TTC549 (cell line): ENCODE results near the gene TMEM179.
"Not testable (repeated sequence)": the region's sequence is repeated elsewhere in the genome, so short reads cannot be mapped to it uniquely, and the experiment has no call there.

Source experiments
- FAIRE-seq: peaks from 2 replicates; lab custom pipeline; 2012; peaks lifted over from hg19 to GRCh38; lab: Jason Lieb, UNC

Gene TMEM179

GRCh38 chr14:104604458-104605449, at the start of gene TMEM179:
Gene TMEM179, minus strand, starts transcription at chr14:104604772. Its CDS starts 31 bp downstream, at chr14:104604741.
- FAIRE-seq: no peak

DNA sequence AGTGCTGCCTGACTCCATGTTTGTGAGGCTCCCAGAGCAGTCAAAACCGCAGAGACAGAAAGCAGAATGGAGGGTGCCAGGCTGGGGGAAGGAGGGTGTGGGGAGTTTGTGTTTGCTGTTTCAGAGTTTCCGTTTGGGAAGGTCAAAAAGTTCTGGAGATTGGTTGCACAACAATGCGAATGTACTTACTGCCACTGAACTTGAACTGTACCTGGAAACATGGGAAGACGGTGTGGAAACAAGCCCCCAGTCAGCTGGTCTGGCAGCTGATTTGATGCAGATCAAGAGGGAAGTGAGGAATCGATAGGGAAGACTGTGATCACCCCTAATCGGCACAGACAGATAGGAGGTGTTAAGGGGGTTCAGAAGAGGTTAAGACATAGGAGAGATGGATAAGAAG, 49.5 kb upstream of the TMEM179 start:
- no peak for FAIRE-seq

DNA sequence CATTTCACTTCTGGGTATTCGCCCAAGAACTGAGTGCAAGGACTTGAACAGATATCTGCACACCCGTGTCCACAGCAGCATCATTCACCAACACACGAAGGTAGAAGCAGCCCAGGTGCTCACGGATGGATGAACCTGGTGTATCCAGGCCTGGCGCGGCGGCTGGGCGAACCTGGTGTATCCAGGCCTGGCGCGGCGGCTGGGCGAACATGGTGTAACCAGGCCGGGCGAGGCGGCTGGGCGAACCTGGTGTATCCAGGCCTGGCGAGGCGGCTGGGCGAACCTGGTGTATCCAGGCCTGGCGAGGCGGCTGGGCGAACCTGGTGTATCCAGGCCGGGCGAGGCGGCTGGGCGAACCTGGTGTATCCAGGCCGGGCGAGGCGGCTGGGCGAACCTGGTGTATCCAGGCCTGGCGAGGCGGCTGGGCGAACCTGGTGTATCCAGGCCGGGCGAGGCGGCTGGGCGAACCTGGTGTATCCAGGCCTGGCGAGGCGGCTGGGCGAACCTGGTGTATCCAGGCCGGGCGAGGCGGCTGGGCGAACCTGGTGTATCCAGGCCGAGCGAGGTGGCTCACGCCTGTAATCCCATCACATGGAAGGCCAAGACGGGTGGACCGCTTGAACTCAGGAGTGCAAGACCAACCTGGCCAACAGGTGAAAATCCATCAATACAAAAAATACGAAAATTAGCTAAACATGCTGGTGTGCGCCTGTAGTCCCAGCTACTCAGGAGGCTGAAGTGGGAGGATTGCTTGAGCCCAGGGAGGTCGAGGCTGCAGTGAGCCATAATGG, 48.8 kb upstream of the TMEM179 start:
- FAIRE-seq: not testable (repeated sequence)

DNA sequence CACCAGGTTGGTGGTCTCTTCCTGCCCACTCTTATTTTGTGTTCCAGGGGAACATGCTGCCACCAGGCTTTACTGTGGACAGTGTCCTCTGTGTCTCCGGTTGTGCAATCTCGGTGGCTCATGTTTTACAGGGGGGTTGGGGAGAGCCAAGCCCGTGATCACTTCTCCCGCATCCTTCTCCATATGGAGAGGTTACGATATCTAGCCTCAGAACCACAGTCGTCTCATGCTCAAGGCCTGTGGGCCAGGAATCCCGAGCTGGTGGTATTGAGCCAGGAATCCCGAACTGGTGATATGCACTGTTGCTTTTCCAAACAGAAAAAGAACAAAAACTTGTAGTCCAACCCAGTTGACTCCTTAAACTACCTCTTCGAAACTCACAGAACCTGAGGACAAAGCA, 47.8 kb upstream of the TMEM179 start:
- FAIRE-seq: no peak

GRCh38 chr14:104651876-104652260, 47.3 kb upstream of the TMEM179 start:
- FAIRE-seq: no peak

GRCh38 chr14:104650981-104651875, 46.7 kb upstream of the TMEM179 start:
- FAIRE-seq: no peak

DNA sequence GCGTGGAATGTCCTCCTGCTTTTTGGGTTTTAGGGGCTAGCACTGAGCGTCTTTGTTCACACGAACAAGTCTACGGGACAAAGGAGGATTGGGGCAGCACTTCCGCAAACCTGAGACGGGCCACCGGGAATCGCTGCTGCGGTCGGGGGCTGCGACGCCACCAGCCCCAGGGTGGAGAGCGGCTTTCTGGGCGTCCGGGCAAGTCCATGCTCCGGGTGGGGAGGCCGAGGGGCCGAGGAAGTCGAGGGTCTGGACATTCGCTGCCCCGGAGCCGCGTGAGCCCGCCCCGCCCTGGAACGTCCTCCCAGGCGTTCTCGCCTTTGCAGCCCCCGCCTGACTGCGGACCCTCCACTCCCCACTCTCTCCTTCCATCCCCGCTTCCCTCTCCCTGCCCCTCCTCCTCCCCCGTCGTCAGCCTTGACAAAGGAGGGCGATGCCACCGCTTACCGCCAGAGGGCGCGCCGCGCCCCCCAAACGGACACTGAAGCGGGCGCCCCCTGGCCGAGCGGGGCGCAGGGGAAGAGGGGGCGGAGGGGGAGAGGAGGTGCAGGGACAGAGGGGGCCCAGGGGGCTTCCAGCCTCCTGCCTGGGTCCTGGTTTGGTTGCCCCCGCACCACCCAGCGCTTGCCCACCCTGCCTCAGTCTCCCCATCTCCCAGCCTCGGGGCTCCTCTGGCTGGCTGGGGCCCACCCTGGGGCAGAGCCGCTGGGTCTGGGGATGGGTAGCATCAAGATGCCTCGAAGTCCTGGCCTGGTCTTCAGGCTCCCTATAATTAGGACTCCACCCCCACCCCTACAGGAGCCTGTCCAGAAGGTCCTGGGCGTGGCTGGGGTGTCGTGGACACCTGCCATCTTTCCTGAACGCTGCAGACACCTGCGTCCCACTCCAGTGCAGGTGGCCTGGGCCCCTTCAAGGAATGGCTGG, 45.7 kb upstream of the TMEM179 start:
- no peak for FAIRE-seq

DNA sequence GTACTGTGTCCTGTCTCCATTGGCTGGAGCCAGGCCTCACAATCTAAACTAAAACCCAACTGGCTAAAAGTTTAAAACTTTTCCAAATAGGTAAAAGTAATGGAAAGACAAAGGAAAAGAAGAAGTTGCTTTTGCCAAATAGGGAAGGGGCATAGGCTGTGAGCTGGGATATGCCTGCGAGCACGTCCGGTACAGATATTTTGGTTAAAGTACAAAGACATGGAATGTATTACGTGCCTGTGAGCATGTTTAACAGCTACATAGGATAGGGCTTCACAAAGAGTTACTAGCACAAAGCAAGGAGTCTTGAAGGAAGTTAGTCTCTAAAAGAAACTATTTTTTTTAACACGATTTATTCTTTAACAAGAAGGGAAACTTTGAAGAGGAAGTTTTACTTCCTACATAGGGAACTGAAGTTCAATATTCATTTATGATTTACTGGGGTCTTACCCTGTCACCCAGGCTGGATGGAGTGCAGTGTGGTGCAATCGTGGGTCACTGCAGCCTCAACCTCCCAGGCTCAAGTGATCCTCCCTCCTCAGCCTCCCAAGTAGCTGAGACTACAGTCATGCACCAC, 43.0 kb upstream of the TMEM179 start:
- no peak for FAIRE-seq

DNA sequence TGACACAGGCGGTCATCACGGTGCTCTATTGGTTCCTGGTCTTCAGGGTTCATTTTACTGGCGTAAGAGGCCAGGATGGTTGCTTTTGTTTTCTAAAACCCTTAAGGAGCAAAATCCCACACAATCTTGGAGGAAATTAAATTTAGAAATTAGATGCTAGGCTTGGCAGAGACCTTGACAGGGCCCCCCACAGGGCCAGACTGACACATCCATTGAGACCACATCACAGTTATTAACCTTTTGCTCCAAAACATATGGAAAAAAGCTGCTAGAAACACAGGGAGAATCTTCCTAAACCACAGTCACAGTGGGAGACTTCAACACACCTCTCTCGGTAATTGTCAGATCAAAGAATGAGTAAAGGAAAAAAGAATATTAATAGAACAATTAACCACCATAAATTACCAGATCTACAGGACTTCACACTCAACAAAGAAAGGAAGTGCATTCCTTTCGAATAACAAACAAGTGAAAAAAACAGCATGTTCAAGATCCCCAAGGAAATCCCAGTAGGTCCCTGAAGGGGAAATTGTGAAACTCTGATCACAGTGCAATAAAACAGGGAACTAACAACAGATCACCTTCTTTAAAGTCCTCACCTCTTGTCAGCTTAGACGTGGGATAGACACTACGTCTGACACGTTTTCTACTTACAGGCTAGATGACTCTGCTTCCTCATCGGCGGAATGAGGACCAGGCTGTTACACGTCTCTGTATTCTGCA, 40.2 kb upstream of the TMEM179 start:
- no peak for FAIRE-seq

DNA sequence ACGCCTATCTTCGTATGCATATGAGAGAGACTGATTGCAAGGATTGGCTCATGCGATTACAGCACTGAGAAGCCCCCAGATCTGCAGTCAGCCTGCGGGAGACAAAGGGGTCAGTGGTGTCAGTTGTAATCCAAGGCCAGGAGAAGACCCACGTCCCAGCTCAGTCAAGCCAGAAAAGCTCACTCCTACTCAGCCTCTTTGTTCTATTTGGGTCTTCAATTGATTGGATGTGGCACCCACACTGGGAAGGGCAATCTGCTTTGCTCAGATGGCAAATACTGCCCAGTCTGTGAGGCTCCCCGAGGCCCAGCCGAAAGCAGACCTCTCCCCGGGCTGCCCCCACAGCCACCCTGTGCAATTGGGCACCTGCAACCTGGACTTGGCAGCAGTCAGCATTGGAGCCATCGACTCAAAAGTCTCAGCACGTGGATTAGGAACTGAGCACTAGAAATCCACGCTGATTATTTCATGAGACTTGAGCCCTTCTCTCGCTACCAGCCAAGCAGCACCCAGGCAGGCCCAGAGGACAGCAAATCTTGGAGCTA, 39.6 kb upstream of the TMEM179 start:
- no peak for FAIRE-seq

DNA sequence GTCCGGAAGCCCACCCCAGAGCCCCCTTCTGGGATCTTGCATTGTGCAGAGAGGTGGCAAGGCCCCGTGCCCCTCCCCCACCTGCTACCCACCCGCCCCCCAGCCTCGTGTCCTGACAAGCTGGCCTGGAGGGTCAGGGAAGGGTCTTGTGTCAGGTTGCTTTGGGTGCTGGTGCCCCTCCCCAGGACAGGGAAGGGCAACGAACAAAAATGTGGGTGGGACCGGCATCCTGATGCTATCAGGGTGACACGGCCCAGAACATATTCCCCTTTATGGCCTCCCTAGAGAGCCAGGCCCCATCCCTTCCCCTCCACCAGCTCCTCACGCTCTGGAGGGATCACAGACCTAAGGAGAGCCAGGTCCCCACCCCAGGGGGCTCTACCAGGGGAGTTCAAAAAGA, 38.7 kb upstream of the TMEM179 start:
- FAIRE-seq: no peak

DNA sequence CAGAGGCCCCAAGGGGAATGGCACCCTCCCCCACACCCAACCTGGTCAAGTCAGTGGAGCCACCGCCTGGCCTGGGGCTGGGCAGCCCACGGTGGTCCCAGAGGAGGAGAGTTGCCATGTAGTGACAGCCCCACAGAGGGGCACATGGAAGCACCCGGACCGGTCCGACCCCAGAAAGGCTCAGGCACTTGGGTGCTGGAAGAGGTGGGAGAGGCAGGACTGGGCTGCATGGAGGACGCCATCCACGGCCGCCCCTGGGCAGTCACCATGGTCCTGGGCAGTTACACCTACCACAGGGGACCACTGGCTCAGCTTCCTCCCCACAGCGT, 37.9 kb upstream of the TMEM179 start:
- no peak for FAIRE-seq

GRCh38 chr14:104641753-104642539, 37.4 kb upstream of the TMEM179 start:
- no peak for FAIRE-seq

DNA sequence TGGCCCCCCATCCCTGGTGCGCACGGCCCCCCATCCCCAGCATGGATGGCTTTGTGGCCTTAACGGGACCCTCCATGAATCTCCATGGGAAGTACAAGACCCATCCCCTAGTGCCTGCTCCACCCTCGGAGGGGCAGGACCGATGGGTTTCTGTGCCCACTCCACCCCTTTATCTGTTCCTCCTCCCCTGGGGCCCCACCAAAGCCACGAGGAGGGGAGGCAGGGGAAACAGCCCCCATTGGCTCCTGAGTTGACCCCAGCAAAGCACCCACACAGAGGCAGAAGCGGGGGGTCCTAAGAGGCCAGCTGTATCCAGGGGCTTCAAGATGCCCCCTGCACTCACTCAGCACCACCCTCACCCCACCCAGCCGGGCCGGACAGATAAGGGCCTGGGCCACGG, 36.1 kb upstream of the TMEM179 start:
- no peak for FAIRE-seq

DNA sequence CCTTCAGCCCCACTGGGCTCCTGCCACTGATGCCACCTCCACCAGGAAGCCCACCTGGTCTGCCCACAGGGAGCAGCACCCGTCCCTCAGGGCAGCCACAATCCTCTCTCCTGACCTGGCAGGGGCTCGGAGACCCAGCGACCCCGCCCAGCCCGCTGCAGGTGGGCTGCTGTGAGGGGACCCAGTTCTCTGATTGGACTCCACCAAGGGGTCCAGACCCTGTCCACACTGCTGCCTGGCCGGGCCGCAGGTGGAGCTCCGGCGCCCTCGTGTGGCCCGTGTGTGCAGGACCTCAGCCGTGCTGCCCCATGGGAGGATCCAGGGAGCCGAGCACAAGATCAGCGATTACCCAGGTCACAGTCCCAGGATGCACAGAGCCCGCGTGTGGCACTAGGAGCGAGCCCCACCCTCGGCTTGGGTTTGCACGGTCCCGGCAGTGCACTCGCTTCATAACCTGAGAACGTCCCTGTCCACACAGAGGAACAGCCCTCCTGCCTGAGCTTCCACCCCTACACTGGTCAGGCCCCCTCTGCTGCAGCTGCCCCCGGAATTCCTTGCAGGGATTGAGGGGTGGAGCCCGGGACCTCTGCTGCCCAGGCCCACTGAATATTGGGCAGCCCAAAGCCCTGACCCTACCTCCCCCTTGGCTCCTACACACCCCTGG, 35.4 kb upstream of the TMEM179 start:
- FAIRE-seq: no peak

GRCh38 chr14:104639471-104639870, 34.9 kb upstream of the TMEM179 start:
- FAIRE-seq: no peak

- no peak for FAIRE-seq
Measured at GRCh38 chr14:104638927-104639450, 34.4 kb upstream of the TMEM179 start.

DNA sequence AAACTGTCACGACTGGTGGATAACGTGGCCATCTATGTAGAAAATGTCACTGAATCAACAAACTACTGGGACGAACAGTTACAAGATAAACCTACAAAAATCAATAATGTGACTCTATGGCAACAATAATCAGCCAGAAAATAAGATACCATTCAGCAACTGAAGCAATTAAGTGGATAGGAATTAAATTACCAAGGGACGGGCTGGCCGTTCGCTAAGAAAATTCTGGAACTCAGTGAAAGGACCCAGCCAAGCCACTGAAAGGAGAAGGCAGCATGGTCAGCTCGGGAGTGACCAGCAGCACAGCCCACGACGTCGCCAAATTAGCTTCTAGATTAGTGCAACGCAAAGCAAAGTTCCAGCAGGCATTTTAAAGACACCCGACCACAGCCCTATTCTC, 33.6 kb upstream of the TMEM179 start:
- FAIRE-seq: no peak
